ENCODE results near the gene NUMBL. TPM values are rescaled to one million over a fixed set of nuclear protein-coding genes. Genes with fewer than 3 reads are reported as not detected.

Gene NUMBL
- 10 to 100 TPM; 18.5 to 41.2 TPM for total RNA-seq
- polyA plus RNA-seq: 10 to 100 TPM; 13.2 to 15.7 TPM
- long read RNA-seq, donor 1, partial matches to known transcripts: 17 of 20 reads
- long read RNA-seq, donor 1, other reads (novel, unspliced or antisense): 0 of 20 reads
- long read RNA-seq, donor 2, partial matches to known transcripts: 0 of 3 reads
- long read RNA-seq, donor 2, other reads (novel, unspliced or antisense): 0 of 3 reads
- long read RNA-seq, donor 3, partial matches to known transcripts: 0 of 1 reads
- long read RNA-seq, donor 3, other reads (novel, unspliced or antisense): 0 of 1 reads
- long read RNA-seq, donor 4, partial matches to known transcripts: 0 of 5 reads
- long read RNA-seq, donor 4, other reads (novel, unspliced or antisense): 0 of 5 reads
- long read RNA-seq, donor 5, partial matches to known transcripts: 0 of 6 reads
- long read RNA-seq, donor 5, other reads (novel, unspliced or antisense): 0 of 6 reads

GRCh38 chr19:40690050-40690692, at the start of gene NUMBL:
Gene NUMBL (minus strand): TSS chr19:40690651. CDS start chr19:40690483, 168 bp downstream.
- peak within 1 kb of the TSS in 1 of 2 donors; percentile 86 for H3K9ac ChIP-seq (ENCODE audit: insufficient read depth in 1 of 2, low read length in 2 of 2)
- H3K4me1 ChIP-seq (ENCODE audit: control insufficient read depth in 5 of 5, insufficient read depth in 5 of 5, low read length in 5 of 5): peaks cover 0 to 36% (median 14%) of the 10 kb centered on the region in 5 donors
- TF ChIP-seq CTCF (IDR thresholded peaks at IDR 0.05; ENCODE audit: control extremely low read depth, extremely low read depth): no peak
- H3K9me3 ChIP-seq (ENCODE audit: control insufficient read depth in 4 of 4, insufficient read depth in 3 of 4, low read length in 3 of 4): no peaks in the 10 kb centered on the region
- H3K27me3 ChIP-seq (ENCODE audit: control insufficient read depth in 3 of 3, insufficient read depth in 3 of 3, low read length in 2 of 3): no peaks in the 10 kb centered on the region
- H3K27ac ChIP-seq (ENCODE audit: low read depth in 1 of 2, low read length in 1 of 2): peak within 1 kb of the TSS; percentile 70 to 82
- peaks cover 0 to 30% (median 13%) of the 10 kb centered on the region in 4 donors for H3K36me3 ChIP-seq (ENCODE audit: control insufficient read depth in 4 of 4, insufficient read depth in 4 of 4, low read length in 4 of 4)
- DNase-seq (peak in 1 of 3 donors; percentile 8), ATAC-seq (ENCODE audit: insufficient read depth, low FRiP score) (peak; percentile 20)
- H3K4me3 ChIP-seq: peak within 1 kb of the TSS; percentile 34
- 3 to 7% methylated on average over 27 to 50 of the region's 50 CpGs for WGBS, 2 donors

DNA sequence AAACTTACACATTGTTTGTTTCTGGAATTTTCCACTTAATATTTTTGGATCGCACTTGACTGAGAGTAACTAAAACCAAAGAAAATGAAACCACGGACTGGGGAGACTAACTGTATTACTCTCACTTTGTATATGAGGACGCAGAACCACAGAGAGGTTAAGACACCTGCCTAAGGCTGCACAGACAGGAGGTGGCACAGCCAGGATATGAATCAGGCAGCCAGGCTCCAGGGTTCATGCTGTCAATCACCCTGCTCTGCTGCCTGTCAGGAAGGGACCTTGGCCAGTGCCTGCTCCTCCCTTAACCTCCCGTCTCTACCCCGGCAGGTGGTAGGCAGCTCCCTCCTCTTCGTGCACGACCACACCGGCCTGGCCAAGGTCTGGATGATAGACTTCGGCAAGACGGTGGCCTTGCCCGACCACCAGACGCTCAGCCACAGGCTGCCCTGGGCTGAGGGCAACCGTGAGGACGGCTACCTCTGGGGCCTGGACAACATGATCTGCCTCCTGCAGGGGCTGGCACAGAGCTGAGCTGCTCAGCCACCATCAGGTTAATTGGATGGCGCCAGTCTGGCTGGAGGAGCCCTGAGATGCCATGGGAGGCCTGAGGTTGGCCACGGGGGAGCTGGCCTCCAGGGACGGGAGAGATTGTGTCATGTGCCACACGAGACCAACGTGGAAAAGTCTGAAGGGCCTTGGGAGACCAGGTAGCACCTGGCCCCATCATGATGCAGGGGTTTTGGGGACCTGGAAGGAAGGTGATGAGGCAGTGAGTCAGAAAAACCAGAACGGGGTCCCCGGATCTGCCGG, 48.8 kb upstream of the NUMBL start:
- peaks cover 20 to 53% (median 33%) of the 10 kb centered on the region in 4 donors for H3K36me3 ChIP-seq (ENCODE audit: control insufficient read depth in 4 of 4, insufficient read depth in 4 of 4, low read length in 4 of 4)
- peaks cover 0 to 2% (median 0%) of the 10 kb centered on the region in 5 donors for H3K4me1 ChIP-seq (ENCODE audit: control insufficient read depth in 5 of 5, insufficient read depth in 5 of 5, low read length in 5 of 5)
- no peaks in the 10 kb centered on the region for H3K27me3 ChIP-seq (ENCODE audit: control insufficient read depth in 3 of 3, insufficient read depth in 3 of 3, low read length in 2 of 3)
- H3K9me3 ChIP-seq (ENCODE audit: control insufficient read depth in 4 of 4, insufficient read depth in 3 of 4, low read length in 3 of 4): no peaks in the 10 kb centered on the region
- ATAC-seq (ENCODE audit: insufficient read depth, low FRiP score): no peak
- no peak for TF ChIP-seq CTCF (IDR thresholded peaks at IDR 0.05; ENCODE audit: control extremely low read depth, extremely low read depth)
- WGBS, 2 donors: 86 to 89% methylated on average over 22 of the region's 22 CpGs
- no peak overlapping the region for H3K9ac ChIP-seq (ENCODE audit: insufficient read depth in 1 of 2, low read length in 2 of 2)
- H3K4me3 ChIP-seq: no peak overlapping the region
- DNase-seq: no peak
- H3K27ac ChIP-seq (ENCODE audit: low read depth in 1 of 2, low read length in 1 of 2): peak overlapping the region in 1 of 2 donors; percentile 52

- Histone ChIP-seq H3K9me3 (ENCODE audit: control insufficient read depth in 4 of 4, insufficient read depth in 3 of 4, low read length in 3 of 4) (no peaks in the 10 kb centered on the region), H3K27ac (ENCODE audit: low read depth in 1 of 2, low read length in 1 of 2) (peak overlapping the region in 1 of 2 donors; percentile 0), H3K36me3 (ENCODE audit: control insufficient read depth in 4 of 4, insufficient read depth in 4 of 4, low read length in 4 of 4) (peaks cover 34 to 67% (median 40%) of the 10 kb centered on the region in 4 donors), H3K4me1 (ENCODE audit: control insufficient read depth in 5 of 5, insufficient read depth in 5 of 5, low read length in 5 of 5) (peaks cover 0 to 2% (median 0%) of the 10 kb centered on the region in 5 donors), H3K27me3 (ENCODE audit: control insufficient read depth in 3 of 3, insufficient read depth in 3 of 3, low read length in 2 of 3) (no peaks in the 10 kb centered on the region), H3K4me3 (no peak overlapping the region), H3K9ac (ENCODE audit: insufficient read depth in 1 of 2, low read length in 2 of 2) (no peak overlapping the region)
- no peak for TF ChIP-seq CTCF (IDR thresholded peaks at IDR 0.05; ENCODE audit: control extremely low read depth, extremely low read depth)
- ATAC-seq (ENCODE audit: insufficient read depth, low FRiP score) (no peak), DNase-seq (no peak)
- WGBS, 2 donors: 90% methylated on average over 9 of the region's 9 CpGs
These were observed 46.7 kb upstream of the NUMBL start for GRCh38 chr19:40737102-40737644.
